Tibial nerve (tissue), 4 donors: ENCODE results near the gene PHF23. TPM values are rescaled to one million over a fixed set of nuclear protein-coding genes. Genes with fewer than 3 reads are reported as not detected.

Experiments
- DNase-seq, 2 donors: peaks; one replicate each; pipeline ENCODE4 v3.0.0-alpha.2; 2019; ENCODE audit warnings: low spot score in 2 of 2
- H3K27ac ChIP-seq, 4 donors: fragments of 200-600 bp; sonication (generic) in 3 of 4; one replicate each; pipeline ENCODE4 v1.5.1; 2017 to 2019; ENCODE audit warnings: mild to moderate bottlenecking in 1 of 4
- H3K27me3 ChIP-seq, 2 donors: fragments of 200-600 bp; sonication (generic) in 1 of 2; one replicate each; pipeline versions ENCODE4 v1.5.1 to v1.6.0; 2017 to 2019
- H3K36me3 ChIP-seq, 3 donors: fragments of 200-600 bp; sonication (generic); one replicate each; pipeline ENCODE4 v1.5.1; 2018 to 2019
- H3K4me1 ChIP-seq, 4 donors: fragments of 200-600 bp; sonication (generic) in 3 of 4; one replicate each; pipeline ENCODE4 v1.5.1; 2017 to 2019
- H3K4me3 ChIP-seq, 4 donors: fragments of 200-600 bp; sonication (generic) in 3 of 4; one replicate each; pipeline ENCODE4 v1.5.1; 2017 to 2019; ENCODE audit warnings: mild to moderate bottlenecking in 1 of 4, moderate library complexity in 1 of 4
- H3K9me3 ChIP-seq, 4 donors: fragments of 200-600 bp; sonication (generic) in 3 of 4; one replicate each; pipeline ENCODE4 v1.5.1; 2017 to 2019
- EP300 ChIP-seq, 2 donors: sonication (generic); formaldehyde crosslinking; IDR thresholded peaks; one replicate each; pipeline ENCODE4 v1.6.1; 2017; ENCODE audit warnings: antibody characterized with exemption in 2 of 2, mild to moderate bottlenecking in 1 of 2
- POLR2A ChIP-seq, 2 donors: fragments of 450-650 bp; IDR thresholded peaks; one replicate each; pipeline ENCODE4 v1.6.1; 2017; ENCODE audit warnings: antibody characterized with exemption in 2 of 2, mild to moderate bottlenecking in 2 of 2, moderate library complexity in 2 of 2
- WGBS, 2 donors: methylation state at CpG; one replicate each; pipeline ENCODE4 v1.1.5; 2018; 5-methylcytosine and 5-hydroxymethylcytosine counted together
- total RNA-seq, 4 donors: library from RNA; depleted of rRNA; stranded (reverse); fragments of >200 nt; gene quantifications; one replicate each; pipeline ENCODE4 v1.1.0, GENCODE V29; 2016
- TF ChIP-seq, protein P1 (sequence below), 5 experiments: fragments of 200-600 bp in 3 of 5; fragments of 450-650 bp in 2 of 5; sonication (generic) in 3 of 5; IDR thresholded peaks; one replicate each; pipeline ENCODE4 v1.5.1; 2016 to 2019; ENCODE audit warnings: antibody characterized with exemption in 5 of 5, mild to moderate bottlenecking in 3 of 5, moderate library complexity in 2 of 5

Gene PHF23
- total RNA-seq, 4 donors from 2014 or later = 20.3 to 29.7 (median 23.3) TPM

DNA sequence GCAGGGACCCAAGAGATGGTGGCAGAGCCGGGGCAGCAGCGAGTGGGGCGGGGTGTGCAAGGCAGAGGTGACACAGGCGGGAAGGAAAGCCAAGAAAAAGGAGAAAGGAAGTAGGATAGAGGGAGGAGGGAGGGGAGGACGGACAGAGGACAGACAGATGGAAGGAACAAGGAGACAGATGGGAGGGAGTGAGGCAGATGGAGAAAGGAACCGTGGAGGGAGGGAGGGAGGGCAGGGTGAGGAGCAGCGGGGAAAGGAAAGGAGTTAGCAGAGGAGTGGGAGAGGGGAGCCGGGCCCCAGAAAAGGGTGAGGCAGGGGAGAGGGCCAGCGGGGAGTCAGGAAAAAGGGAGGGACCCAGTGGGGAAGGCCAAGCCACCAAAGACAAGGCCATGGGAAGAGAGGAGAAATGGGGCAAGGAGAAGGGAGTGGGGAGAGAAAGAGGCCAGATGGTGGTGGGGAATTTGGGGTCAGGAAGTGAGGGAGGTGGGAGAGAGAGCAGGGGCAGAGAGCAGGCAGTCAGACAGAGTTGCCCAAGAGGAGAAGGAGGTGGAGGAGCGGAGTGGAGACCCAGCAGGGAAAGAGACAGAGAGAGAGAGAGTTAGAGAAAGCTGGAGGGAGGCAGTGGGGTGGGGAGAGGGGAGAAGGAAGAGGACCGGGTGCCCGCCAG lies 46.9 kb downstream of the PHF23 start:
- H3K27ac ChIP-seq = no peak overlapping the region
- WGBS, 2 donors = 75 to 77% methylated on average over 12 of the region's 12 CpGs
- H3K4me1 ChIP-seq = no peaks in the 10 kb centered on the region
- no peaks in the 10 kb centered on the region for H3K27me3 ChIP-seq
- no peaks in the 10 kb centered on the region for H3K9me3 ChIP-seq
- no peak for DNase-seq
- peaks cover 0 to 71% (median 0%) of the 10 kb centered on the region in 3 donors for H3K36me3 ChIP-seq
- no peak overlapping the region for H3K4me3 ChIP-seq
- TF ChIP-seq, protein P1, sequence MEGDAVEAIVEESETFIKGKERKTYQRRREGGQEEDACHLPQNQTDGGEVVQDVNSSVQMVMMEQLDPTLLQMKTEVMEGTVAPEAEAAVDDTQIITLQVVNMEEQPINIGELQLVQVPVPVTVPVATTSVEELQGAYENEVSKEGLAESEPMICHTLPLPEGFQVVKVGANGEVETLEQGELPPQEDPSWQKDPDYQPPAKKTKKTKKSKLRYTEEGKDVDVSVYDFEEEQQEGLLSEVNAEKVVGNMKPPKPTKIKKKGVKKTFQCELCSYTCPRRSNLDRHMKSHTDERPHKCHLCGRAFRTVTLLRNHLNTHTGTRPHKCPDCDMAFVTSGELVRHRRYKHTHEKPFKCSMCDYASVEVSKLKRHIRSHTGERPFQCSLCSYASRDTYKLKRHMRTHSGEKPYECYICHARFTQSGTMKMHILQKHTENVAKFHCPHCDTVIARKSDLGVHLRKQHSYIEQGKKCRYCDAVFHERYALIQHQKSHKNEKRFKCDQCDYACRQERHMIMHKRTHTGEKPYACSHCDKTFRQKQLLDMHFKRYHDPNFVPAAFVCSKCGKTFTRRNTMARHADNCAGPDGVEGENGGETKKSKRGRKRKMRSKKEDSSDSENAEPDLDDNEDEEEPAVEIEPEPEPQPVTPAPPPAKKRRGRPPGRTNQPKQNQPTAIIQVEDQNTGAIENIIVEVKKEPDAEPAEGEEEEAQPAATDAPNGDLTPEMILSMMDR (IDR thresholded peaks at IDR 0.05) = no peak
- TF ChIP-seq EP300 (IDR thresholded peaks at IDR 0.05) = no peak
- no peak for TF ChIP-seq POLR2A (IDR thresholded peaks at IDR 0.05)

- no peak overlapping the region for H3K4me3 ChIP-seq
- H3K27me3 ChIP-seq = no peaks in the 10 kb centered on the region
- H3K9me3 ChIP-seq = no peaks in the 10 kb centered on the region
- no peaks in the 10 kb centered on the region for H3K4me1 ChIP-seq
- TF ChIP-seq, protein P1 (IDR thresholded peaks at IDR 0.05) = no peak
- TF ChIP-seq POLR2A (IDR thresholded peaks at IDR 0.05) (no peak), EP300 (IDR thresholded peaks at IDR 0.05) (no peak)
- 62 to 71% methylated on average over 26 of the region's 26 CpGs for WGBS, 2 donors
- peaks cover 0 to 64% (median 0%) of the 10 kb centered on the region in 3 donors for H3K36me3 ChIP-seq
- no peak overlapping the region for H3K27ac ChIP-seq
- DNase-seq = peak in 1 of 2 donors; percentile 24
These were observed 47.5 kb downstream of the PHF23 start for GRCh38 chr17:7191571-7192270.

GRCh38 chr17:7191069-7191468 lies 48.2 kb downstream of the PHF23 start:
- TF ChIP-seq, protein P1 (IDR thresholded peaks at IDR 0.05) = no peak
- TF ChIP-seq POLR2A (IDR thresholded peaks at IDR 0.05) (no peak), EP300 (IDR thresholded peaks at IDR 0.05) (no peak)
- no peak overlapping the region for H3K27ac ChIP-seq
- no peaks in the 10 kb centered on the region for H3K9me3 ChIP-seq
- no peaks in the 10 kb centered on the region for H3K4me1 ChIP-seq
- no peak overlapping the region for H3K4me3 ChIP-seq
- WGBS, 2 donors = 92 to 96% methylated on average over 8 to 12 of the region's 12 CpGs
- no peaks in the 10 kb centered on the region for H3K27me3 ChIP-seq
- no peak for DNase-seq
- H3K36me3 ChIP-seq = peaks cover 0 to 58% (median 0%) of the 10 kb centered on the region in 3 donors

GRCh38 chr17:7190276-7190917 lies 48.9 kb downstream of the PHF23 start:
- H3K9me3 ChIP-seq = no peaks in the 10 kb centered on the region
- DNase-seq = no peak
- no peaks in the 10 kb centered on the region for H3K4me1 ChIP-seq
- TF ChIP-seq, protein P1 (IDR thresholded peaks at IDR 0.05) = no peak
- no peak for TF ChIP-seq EP300 (IDR thresholded peaks at IDR 0.05)
- no peak for TF ChIP-seq POLR2A (IDR thresholded peaks at IDR 0.05)
- H3K36me3 ChIP-seq = peaks cover 0 to 51% (median 0%) of the 10 kb centered on the region in 3 donors
- no peak overlapping the region for H3K27ac ChIP-seq
- no peak overlapping the region for H3K4me3 ChIP-seq
- no peaks in the 10 kb centered on the region for H3K27me3 ChIP-seq
- 85 to 89% methylated on average over 14 of the region's 14 CpGs for WGBS, 2 donors

- Histone ChIP-seq H3K36me3 (peaks cover 0 to 13% (median 0%) of the 10 kb centered on the region in 3 donors), H3K27ac (no peak overlapping the region), H3K4me1 (no peaks in the 10 kb centered on the region), H3K4me3 (no peak overlapping the region), H3K9me3 (no peaks in the 10 kb centered on the region), H3K27me3 (no peaks in the 10 kb centered on the region)
- WGBS, 2 donors = 63 to 70% methylated on average over 7 of the region's 7 CpGs
- no peak for DNase-seq
- no peak for TF ChIP-seq EP300 (IDR thresholded peaks at IDR 0.05)
- TF ChIP-seq, protein P1 (IDR thresholded peaks at IDR 0.05) = no peak
- TF ChIP-seq POLR2A (IDR thresholded peaks at IDR 0.05) = no peak
These were observed 53.0 kb downstream of the PHF23 start for GRCh38 chr17:7186241-7186640.
